ENCODE results near the gene EIF2B1. TPM values are rescaled to one million over a fixed set of nuclear protein-coding genes. Genes with fewer than 3 reads are reported as not detected.

The EIF2B1 gene
- total RNA-seq, 1 experiment from 2014 or later = 46.5 TPM

GRCh38 chr12:123614110-123614509 lies 19.4 kb downstream of the EIF2B1 start (continued):
- no peak for TF ChIP-seq ZNF532 (CRISPR knock-in tag; IDR thresholded peaks at IDR 0.05; ENCODE audit: borderline replicate concordance)
- no peak for TF ChIP-seq ZNF219 (CRISPR knock-in tag; IDR thresholded peaks at IDR 0.05; ENCODE audit: borderline replicate concordance)
- TF ChIP-seq ZNF281 (CRISPR knock-in tag; IDR thresholded peaks at IDR 0.05) = no peak
- TF ChIP-seq TP53 (CRISPR knock-in tag; IDR thresholded peaks at IDR 0.05) = no peak
- no peak for TF ChIP-seq FOXP4 (CRISPR knock-in tag; IDR thresholded peaks at IDR 0.05)
- no peak for TF ChIP-seq SOX15 (CRISPR knock-in tag; IDR thresholded peaks at IDR 0.05)
- TF ChIP-seq ZMAT4 (CRISPR knock-in tag; IDR thresholded peaks at IDR 0.05) = no peak
- TF ChIP-seq TCF7 (CRISPR knock-in tag; IDR thresholded peaks at IDR 0.05; ENCODE audit: low read depth) = no peak
- no peak for TF ChIP-seq NR2C2 (CRISPR knock-in tag; IDR thresholded peaks at IDR 0.05)

GRCh38 chr12:123608182-123608581 lies 25.3 kb downstream of the EIF2B1 start:
- POLR2A ChIA-PET = no interaction called here
- Mint-ChIP-seq H3K36me3 (peaks cover 72% of the 10 kb centered on the region), H3K27ac (no peak overlapping the region), H3K4me1 (peaks cover under 1% of the 10 kb centered on the region; the same call in 1 of the 2 replicates), H3K27me3 (ENCODE audit: low read depth) (no peaks in the 10 kb centered on the region), H3K4me3 (no peak overlapping the region), H3K9me3 (no peaks in the 10 kb centered on the region)
- CTCF ChIA-PET = no interaction called here
- DNase-seq (ENCODE audit: low spot score) = no peak
- ATAC-seq = no peak
- TF ChIP-seq RELA (CRISPR knock-in tag; IDR thresholded peaks at IDR 0.05; ENCODE audit: borderline replicate concordance) = no peak
- no peak for TF ChIP-seq IRF2 (CRISPR knock-in tag; IDR thresholded peaks at IDR 0.05; ENCODE audit: borderline replicate concordance, low read depth)
- TF ChIP-seq NR2C2 (CRISPR knock-in tag; IDR thresholded peaks at IDR 0.05) = no peak
- TF ChIP-seq JAZF1 (CRISPR knock-in tag; IDR thresholded peaks at IDR 0.05) = no peak
- TF ChIP-seq SMAD4 (CRISPR knock-in tag; IDR thresholded peaks at IDR 0.05) = no peak
- TF ChIP-seq ZMAT4 (CRISPR knock-in tag; IDR thresholded peaks at IDR 0.05) = no peak
- no peak for TF ChIP-seq ARID4B (CRISPR knock-in tag; IDR thresholded peaks at IDR 0.05; ENCODE audit: borderline replicate concordance)
- TF ChIP-seq ATF2 (CRISPR knock-in tag; IDR thresholded peaks at IDR 0.05; ENCODE audit: borderline replicate concordance, low read depth) = no peak
- TF ChIP-seq STAT6 (CRISPR knock-in tag; conservative IDR thresholded peaks at IDR 0.05; ENCODE audit: low read depth) = no peak
- TF ChIP-seq ELF4 (CRISPR knock-in tag; IDR thresholded peaks at IDR 0.05; ENCODE audit: low read depth) = no peak

Data from WTC11 (cell line).